ENCODE data around the gene MAPK1.

DNA sequence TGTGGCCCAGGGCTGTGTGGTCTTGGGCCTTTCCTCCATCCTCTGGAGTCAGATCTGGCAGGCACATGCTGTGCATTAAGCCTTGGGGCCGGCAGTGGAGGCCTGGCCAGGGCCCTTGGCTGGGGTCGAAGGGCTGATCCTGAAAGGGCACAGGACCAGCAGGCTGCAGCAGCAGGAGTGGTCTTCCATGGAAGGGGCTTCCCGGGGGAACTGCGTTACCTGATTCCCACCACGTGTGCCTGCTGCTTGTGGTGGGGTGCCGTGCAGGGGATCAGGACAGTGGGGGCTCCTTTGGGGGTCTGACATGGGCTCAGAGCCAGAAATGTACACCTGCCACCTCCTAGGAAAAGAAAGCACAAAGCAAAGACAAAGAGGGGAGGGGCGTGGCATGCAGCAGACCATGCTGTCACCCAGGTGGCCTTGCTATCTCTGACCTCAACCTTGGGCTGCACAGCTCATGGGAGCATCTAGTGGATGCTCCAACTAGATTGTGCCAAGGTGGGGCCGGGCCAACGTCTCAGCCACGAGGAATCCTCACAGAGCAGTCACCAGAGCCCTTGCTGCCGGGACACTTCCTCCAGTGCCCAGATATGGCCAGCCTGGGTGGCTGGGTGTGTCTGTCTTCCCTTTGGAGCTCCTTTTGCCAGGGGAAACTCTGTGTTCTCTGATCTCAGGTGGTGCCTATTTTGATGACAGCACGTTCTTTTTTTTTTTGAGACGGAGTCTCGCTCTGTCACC lies 113.9 kb downstream of the MAPK1 start:
- TF ChIP-seq, protein P1, sequence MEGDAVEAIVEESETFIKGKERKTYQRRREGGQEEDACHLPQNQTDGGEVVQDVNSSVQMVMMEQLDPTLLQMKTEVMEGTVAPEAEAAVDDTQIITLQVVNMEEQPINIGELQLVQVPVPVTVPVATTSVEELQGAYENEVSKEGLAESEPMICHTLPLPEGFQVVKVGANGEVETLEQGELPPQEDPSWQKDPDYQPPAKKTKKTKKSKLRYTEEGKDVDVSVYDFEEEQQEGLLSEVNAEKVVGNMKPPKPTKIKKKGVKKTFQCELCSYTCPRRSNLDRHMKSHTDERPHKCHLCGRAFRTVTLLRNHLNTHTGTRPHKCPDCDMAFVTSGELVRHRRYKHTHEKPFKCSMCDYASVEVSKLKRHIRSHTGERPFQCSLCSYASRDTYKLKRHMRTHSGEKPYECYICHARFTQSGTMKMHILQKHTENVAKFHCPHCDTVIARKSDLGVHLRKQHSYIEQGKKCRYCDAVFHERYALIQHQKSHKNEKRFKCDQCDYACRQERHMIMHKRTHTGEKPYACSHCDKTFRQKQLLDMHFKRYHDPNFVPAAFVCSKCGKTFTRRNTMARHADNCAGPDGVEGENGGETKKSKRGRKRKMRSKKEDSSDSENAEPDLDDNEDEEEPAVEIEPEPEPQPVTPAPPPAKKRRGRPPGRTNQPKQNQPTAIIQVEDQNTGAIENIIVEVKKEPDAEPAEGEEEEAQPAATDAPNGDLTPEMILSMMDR (IDR thresholded peaks at IDR 0.05; ENCODE audit: insufficient read depth, low read length, poor library complexity, severe bottlenecking) = no peak
- no peak for TF ChIP-seq EZH2phosphoT487 (conservative IDR thresholded peaks at IDR 0.05; ENCODE audit: low read length)
